ENCODE data around the gene SMARCAL1. TPM values are rescaled to one million over a fixed set of nuclear protein-coding genes. Genes with fewer than 3 reads are reported as not detected.
A peak's percentile ranks its signal among the peaks of the same experiment; 100 is the strongest.

SMARCAL1 gene
- total and polyA plus RNA-seq, 12 donors: 8.2 to 28.9 (median 21.1) TPM

GRCh38 chr2:216366777-216367471, 45.4 kb upstream of the SMARCAL1 start:
- Histone ChIP-seq H3K9me3 (replicated peaks in 1 of 3) (no peaks in the 10 kb centered on the region), H3K4me3 (no peak overlapping the region), H3K36me3 (replicated peaks in 1 of 2) (no peaks in the 10 kb centered on the region), H3K27ac (no peak overlapping the region), H3K4me1 (replicated peaks in 1 of 2) (peaks cover 8% of the 10 kb centered on the region in 2 donors), H3K27me3 (peaks cover 22% of the 10 kb centered on the region)
- TF ChIP-seq POLR2A (IDR thresholded peaks at IDR 0.05) (no peak), CTCF (IDR thresholded peaks at IDR 0.05) (no peak)
- DNase-seq: no peak
- intact Hi-C loops (cut with DNase I): no loop called here
- 40 to 56% (median 46%) methylated on average over 5 of the region's 5 CpGs for WGBS, 4 donors

- Histone ChIP-seq H3K27me3 (peaks cover 22% of the 10 kb centered on the region), H3K27ac (no peak overlapping the region), H3K4me3 (no peak overlapping the region), H3K4me1 (replicated peaks in 1 of 2) (peaks cover 12 to 16% of the 10 kb centered on the region in 2 donors), H3K36me3 (replicated peaks in 1 of 2) (no peaks in the 10 kb centered on the region), H3K9me3 (replicated peaks in 1 of 3) (no peaks in the 10 kb centered on the region)
- TF ChIP-seq CTCF (IDR thresholded peaks at IDR 0.05) (no peak), POLR2A (IDR thresholded peaks at IDR 0.05) (no peak)
- WGBS, 4 donors: 70 to 88% (median 73%) methylated on average over 14 to 18 of the region's 18 CpGs
- DNase-seq: no peak
- intact Hi-C loops (cut with DNase I): no loop called here
These were observed 42.5 kb upstream of the SMARCAL1 start for GRCh38 chr2:216369821-216370220.

- Histone ChIP-seq H3K4me1 (replicated peaks in 1 of 2) (peaks cover 12 to 16% of the 10 kb centered on the region in 2 donors), H3K36me3 (replicated peaks in 1 of 2) (no peaks in the 10 kb centered on the region), H3K9me3 (replicated peaks in 1 of 3) (no peaks in the 10 kb centered on the region), H3K27ac (no peak overlapping the region), H3K4me3 (peak overlapping the region in 1 of 4 donors; percentile 47), H3K27me3 (peaks cover 22% of the 10 kb centered on the region)
- intact Hi-C loops (cut with DNase I): no loop called here
- TF ChIP-seq POLR2A (IDR thresholded peaks at IDR 0.05): no peak
- no peak for TF ChIP-seq CTCF (IDR thresholded peaks at IDR 0.05)
- WGBS, 4 donors: 1 to 6% (median 3%) methylated on average over 12 to 53 of the region's 53 CpGs
- DNase-seq: peak in 1 of 7 donors; percentile 19
These were observed 41.1 kb upstream of the SMARCAL1 start for GRCh38 chr2:216370961-216371712.
